Tibial nerve (tissue), 4 donors: ENCODE data around the gene RANBP3.

Source experiments
- EP300 ChIP-seq, 2 donors: sonication (generic); formaldehyde crosslinking; IDR thresholded peaks; one replicate each; pipeline ENCODE4 v1.6.1; 2017; ENCODE audit warnings: antibody characterized with exemption in 2 of 2, mild to moderate bottlenecking in 1 of 2
- POLR2A ChIP-seq, 2 donors: fragments of 450-650 bp; IDR thresholded peaks; one replicate each; pipeline ENCODE4 v1.6.1; 2017; ENCODE audit warnings: antibody characterized with exemption in 2 of 2, mild to moderate bottlenecking in 2 of 2, moderate library complexity in 2 of 2
- TF ChIP-seq, protein P1 (sequence below), 5 experiments: fragments of 200-600 bp in 3 of 5; fragments of 450-650 bp in 2 of 5; sonication (generic) in 3 of 5; IDR thresholded peaks; one replicate each; pipeline ENCODE4 v1.5.1; 2016 to 2019; ENCODE audit warnings: antibody characterized with exemption in 5 of 5, mild to moderate bottlenecking in 3 of 5, moderate library complexity in 2 of 5

DNA sequence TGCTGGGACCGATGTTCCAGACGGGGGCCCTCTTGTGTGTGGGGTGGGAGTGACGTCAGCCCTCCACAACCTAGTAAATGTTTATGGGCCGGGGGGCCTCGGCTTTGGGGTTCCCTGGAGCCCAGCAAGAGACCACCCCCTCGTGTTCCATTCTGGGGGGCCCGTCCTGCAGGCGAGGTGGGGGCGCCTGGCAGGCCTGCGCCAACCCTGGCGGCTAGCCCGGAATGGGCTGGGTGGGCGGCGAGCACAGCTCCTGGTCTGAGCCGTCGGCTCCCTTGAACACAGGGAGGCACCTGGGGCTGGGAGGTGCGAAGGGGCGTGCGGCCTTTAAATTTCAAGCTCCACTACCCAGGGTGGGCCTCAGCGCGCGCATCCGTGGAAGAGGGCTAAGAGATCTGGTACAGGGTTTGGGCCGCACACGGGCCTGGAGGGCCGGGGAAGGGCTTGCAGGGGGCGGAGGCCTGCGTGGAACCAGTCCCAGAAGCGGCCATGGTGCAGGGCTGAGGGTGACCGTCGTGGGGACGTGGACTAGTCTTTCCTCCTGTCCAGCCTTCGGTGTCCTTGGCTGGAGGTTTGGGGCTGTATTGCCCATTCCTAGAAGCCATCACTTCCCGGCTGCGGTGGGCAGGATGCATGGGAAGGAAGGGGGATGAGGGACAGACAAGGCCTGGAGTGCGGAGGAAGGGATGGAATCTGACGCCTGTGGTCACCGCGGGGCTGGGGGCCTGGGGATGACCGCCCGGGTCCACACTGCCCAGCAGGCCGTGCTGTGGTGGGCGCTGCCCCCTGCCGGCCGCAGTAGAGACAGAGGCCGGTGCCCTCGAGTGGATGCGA is 85.8 kb downstream of the RANBP3 start:
- TF ChIP-seq, protein P1, sequence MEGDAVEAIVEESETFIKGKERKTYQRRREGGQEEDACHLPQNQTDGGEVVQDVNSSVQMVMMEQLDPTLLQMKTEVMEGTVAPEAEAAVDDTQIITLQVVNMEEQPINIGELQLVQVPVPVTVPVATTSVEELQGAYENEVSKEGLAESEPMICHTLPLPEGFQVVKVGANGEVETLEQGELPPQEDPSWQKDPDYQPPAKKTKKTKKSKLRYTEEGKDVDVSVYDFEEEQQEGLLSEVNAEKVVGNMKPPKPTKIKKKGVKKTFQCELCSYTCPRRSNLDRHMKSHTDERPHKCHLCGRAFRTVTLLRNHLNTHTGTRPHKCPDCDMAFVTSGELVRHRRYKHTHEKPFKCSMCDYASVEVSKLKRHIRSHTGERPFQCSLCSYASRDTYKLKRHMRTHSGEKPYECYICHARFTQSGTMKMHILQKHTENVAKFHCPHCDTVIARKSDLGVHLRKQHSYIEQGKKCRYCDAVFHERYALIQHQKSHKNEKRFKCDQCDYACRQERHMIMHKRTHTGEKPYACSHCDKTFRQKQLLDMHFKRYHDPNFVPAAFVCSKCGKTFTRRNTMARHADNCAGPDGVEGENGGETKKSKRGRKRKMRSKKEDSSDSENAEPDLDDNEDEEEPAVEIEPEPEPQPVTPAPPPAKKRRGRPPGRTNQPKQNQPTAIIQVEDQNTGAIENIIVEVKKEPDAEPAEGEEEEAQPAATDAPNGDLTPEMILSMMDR (IDR thresholded peaks at IDR 0.05): peak; percentile 15 to 50 (median 45)
- TF ChIP-seq POLR2A (IDR thresholded peaks at IDR 0.05): no peak
- no peak for TF ChIP-seq EP300 (IDR thresholded peaks at IDR 0.05)
